ENCODE data around the gene SSU72. TPM values are rescaled to one million over a fixed set of nuclear protein-coding genes. Genes with fewer than 3 reads are reported as not detected.
A peak's percentile ranks its signal among the peaks of the same experiment; 100 is the strongest.
"Not testable (repeated sequence)": the region's sequence is repeated elsewhere in the genome, so short reads cannot be mapped to it uniquely, and the experiment has no call there.

SSU72 gene
- polyA plus RNA-seq, 1 donor (not counting 4 experiments of a cell fraction or from before 2014, with no cell fraction given) = 79.7 TPM

- dilution Hi-C loops (cut with MboI; ENCODE audit: extremely low pct_ligation_motif_present, low sequenced_read_pairs); H3K4me2 ChIP-seq (ENCODE audit: control insufficient read depth, extremely low read depth, insufficient read depth, low read depth, low read length); H3K9me3 ChIP-seq (ENCODE audit: control insufficient read depth, low read depth, low read length); H4K20me1 ChIP-seq (ENCODE audit: control insufficient read depth, extremely low read depth, insufficient read depth, low read length); DNase-seq (ENCODE audit: low read depth, low spot score); H3K27me3 ChIP-seq (ENCODE audit: control insufficient read depth, extremely low read depth, insufficient read depth, low read length); H3K36me3 ChIP-seq (ENCODE audit: control insufficient read depth in 2 of 2, extremely low read depth in 1 of 2, insufficient read depth in 2 of 2, low read length in 2 of 2); FAIRE-seq; H3K9me1 ChIP-seq (ENCODE audit: control insufficient read depth, extremely low read depth, insufficient read depth, low read length); H2AFZ ChIP-seq (ENCODE audit: control insufficient read depth, low read length); H3K27ac ChIP-seq (ENCODE audit: control insufficient read depth, insufficient read depth, low read length); H3K4me1 ChIP-seq (ENCODE audit: control insufficient read depth, extremely low read depth, insufficient read depth, low read length): not testable (repeated sequence)
- Histone ChIP-seq H3K4me3 (ENCODE audit: control insufficient read depth in 2 of 3, extremely low read depth in 1 of 3, insufficient read depth in 2 of 3, low read depth in 1 of 3, low read length in 3 of 3) (peak overlapping the region in 2 of 3 experiments; percentile 51 to 76), H3K9ac (ENCODE audit: control insufficient read depth, extremely low read depth, insufficient read depth, low read length) (peak overlapping the region; percentile 62), H3K79me2 (ENCODE audit: control insufficient read depth, insufficient read depth, low read length) (peaks cover 27% of the 10 kb centered on the region)
Measured at GRCh38 chr1:1512425-1512824, 62.2 kb downstream of the SSU72 start.

DNA sequence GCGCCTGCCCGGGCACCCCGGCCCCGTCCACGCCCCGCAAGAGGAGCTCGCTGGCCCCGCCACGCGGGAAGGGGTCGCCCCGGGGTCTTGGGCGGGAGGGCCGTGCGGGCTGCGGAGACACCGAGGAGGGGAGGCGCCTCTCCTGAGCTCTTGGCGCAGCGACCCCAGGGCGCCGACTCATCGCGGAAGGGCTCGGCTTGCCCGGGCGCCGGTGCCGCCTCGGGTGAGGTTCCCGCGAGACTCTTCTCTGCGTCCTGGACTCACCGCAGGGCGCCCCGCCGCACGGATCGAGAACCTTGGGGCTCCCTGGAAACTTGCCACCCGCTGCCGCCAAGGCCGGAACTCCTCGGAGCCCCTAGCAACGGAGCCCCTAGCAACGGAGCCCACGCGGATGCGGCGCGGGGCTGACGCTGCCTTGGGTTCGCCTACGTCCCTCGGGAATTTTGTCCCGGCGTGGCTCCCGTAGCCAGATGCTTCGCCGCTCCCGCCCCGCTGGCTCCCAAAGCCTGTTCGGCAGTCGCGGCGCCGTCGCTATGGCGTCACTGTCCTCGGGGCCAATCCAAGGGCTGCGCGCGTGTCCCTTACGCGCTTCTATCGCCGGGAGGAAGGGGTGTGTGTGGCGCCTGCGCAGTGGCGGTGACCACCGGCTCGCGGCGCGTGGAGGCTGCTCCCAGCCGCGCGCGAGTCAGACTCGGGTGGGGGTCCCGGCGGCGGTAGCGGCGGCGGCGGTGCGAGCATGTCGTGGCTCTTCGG, 63.0 kb downstream of the SSU72 start, which contains the start of gene ATAD3A:
Gene ATAD3A, plus strand, starts transcription at position 630 of the 753 bp plus-strand sequence. Its CDS starts 107 bp downstream, at position 737.
- DNase-seq (ENCODE audit: low read depth, low spot score) (peak; percentile 70), FAIRE-seq (no peak)
- Histone ChIP-seq H3K9me1 (ENCODE audit: control insufficient read depth, extremely low read depth, insufficient read depth, low read length) (no peaks in the 10 kb centered on the region), H3K27me3 (ENCODE audit: control insufficient read depth, extremely low read depth, insufficient read depth, low read length) (no peaks in the 10 kb centered on the region), H3K36me3 (ENCODE audit: control insufficient read depth in 2 of 2, extremely low read depth in 1 of 2, insufficient read depth in 2 of 2, low read length in 2 of 2) (peaks cover 2 to 8% of the 10 kb centered on the region in 2 experiments), H4K20me1 (ENCODE audit: control insufficient read depth, extremely low read depth, insufficient read depth, low read length) (no peaks in the 10 kb centered on the region), H3K9ac (ENCODE audit: control insufficient read depth, extremely low read depth, insufficient read depth, low read length) (peak within 1 kb of the TSS; percentile 97), H3K4me1 (ENCODE audit: control insufficient read depth, extremely low read depth, insufficient read depth, low read length) (peaks cover 5% of the 10 kb centered on the region), H3K4me3 (ENCODE audit: control insufficient read depth in 2 of 3, extremely low read depth in 1 of 3, insufficient read depth in 2 of 3, low read depth in 1 of 3, low read length in 3 of 3) (peak within 1 kb of the TSS; percentile 76 to 78 (median 77)), H3K27ac (ENCODE audit: control insufficient read depth, insufficient read depth, low read length) (peak within 1 kb of the TSS; percentile 84), H3K9me3 (ENCODE audit: control insufficient read depth, low read depth, low read length) (no peaks in the 10 kb centered on the region), H3K79me2 (ENCODE audit: control insufficient read depth, insufficient read depth, low read length) (peaks cover 27% of the 10 kb centered on the region), H3K4me2 (ENCODE audit: control insufficient read depth, extremely low read depth, insufficient read depth, low read depth, low read length) (peak within 1 kb of the TSS; percentile 90), H2AFZ (ENCODE audit: control insufficient read depth, low read length) (peak within 1 kb of the TSS; percentile 89)
- no peak for TF ChIP-seq EZH2 (IDR thresholded peaks at IDR 0.05; ENCODE audit: low read length)
- TF ChIP-seq CTCF (optimal IDR thresholded peaks at IDR 0.05 in 1 of 3, IDR thresholded peaks at IDR 0.05 in 1 of 3, conservative IDR thresholded peaks at IDR 0.05 in 1 of 3; ENCODE audit: extremely low read depth in 1 of 3, insufficient read depth in 2 of 3, low read length in 3 of 3) = no peak
- dilution Hi-C loops (cut with MboI; ENCODE audit: extremely low pct_ligation_motif_present, low sequenced_read_pairs) = no loop called here

Data from keratinocyte (primary cell).